Stimulated activated CD4-positive, alpha-beta T cell treated with anti-CD3 and anti-CD28 coated beads, Interleukin-4, amount 100 ng/mL, for 1 hour (primary cell): ENCODE data around the gene OTULINL.
A peak's percentile ranks its signal among the peaks of the same experiment; 100 is the strongest.

Experiments used
- DNase-seq: peaks from one replicate; pipeline ENCODE4 v3.0.0-alpha.2; 2020

Gene OTULINL

DNA sequence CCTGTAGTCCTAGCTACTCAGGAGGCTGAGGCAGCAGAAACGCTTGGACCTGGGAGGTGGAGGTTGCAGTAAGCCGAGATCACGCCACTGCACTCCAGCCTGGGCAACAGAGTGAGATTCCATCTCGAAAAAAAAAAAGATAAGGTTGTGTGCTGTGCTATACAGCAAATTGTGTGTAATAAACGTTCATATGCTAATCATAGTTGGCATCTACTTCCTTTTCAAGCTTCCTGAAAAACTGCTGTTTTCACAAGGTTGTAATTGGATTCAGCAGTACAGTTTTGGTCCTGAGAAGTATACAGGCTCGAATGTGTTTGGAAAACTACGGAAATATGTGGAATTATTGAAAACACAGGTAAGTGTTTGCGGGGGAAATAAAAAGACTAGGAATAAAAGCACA lies 25.5 kb downstream of the OTULINL start:
- no peak for DNase-seq

DNA sequence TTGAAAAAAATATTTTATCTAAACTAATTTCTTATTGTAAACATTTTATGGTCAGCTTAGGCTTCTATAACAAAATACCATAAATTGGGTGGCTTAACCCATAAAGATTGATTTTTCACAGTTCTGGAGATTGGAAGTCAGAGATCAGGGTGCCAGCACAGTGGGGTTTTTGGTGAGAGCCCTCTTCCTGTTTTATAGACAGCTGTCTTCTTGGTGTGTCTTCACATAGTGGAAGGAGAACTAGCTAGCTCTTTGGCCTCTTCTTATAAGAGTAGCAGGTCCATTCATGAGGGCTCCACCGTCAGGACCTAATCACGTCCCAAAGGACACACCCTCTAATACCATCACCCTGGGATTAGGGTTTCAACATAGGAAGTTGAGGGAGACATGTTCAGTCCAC lies 26.6 kb downstream of the OTULINL start:
- DNase-seq: no peak

DNA sequence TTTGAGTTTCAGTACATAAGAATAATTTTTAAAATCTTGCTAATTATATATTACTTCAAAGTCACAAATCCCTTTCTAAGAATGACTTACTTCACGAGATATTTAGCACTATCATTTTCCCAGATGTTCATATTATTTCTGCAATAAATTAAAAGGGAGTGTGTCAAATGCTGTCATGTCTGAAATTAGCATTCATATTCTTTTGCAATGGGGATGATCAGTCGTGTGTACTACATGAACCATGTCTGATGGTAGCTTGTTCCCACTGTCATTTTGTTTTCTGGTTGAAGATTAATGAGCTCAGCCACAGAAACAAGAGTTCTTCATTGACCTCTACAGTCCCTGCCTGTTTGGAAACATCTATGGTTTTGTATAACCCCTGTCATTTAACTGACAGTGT lies 30.1 kb downstream of the OTULINL start:
- no peak for DNase-seq

DNA sequence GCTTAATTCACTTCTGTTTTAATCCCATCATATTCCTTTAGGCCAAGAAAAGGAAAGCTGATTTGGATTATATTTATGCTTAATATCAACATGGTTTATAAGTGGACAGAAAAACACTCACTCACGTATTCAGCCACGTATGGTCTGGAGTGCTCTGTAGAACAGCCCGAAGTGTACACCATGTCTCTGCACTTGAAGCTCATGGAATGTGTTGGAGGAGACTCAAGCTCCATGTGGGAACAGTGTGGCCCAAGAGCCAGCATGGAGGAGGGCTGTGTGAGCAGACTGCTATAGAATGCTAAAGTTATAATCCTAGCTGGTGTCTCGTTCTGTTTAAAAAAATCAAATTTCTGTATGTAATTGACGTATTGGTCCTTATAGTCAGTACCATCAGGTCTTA lies 32.9 kb downstream of the OTULINL start:
- DNase-seq: no peak

DNA sequence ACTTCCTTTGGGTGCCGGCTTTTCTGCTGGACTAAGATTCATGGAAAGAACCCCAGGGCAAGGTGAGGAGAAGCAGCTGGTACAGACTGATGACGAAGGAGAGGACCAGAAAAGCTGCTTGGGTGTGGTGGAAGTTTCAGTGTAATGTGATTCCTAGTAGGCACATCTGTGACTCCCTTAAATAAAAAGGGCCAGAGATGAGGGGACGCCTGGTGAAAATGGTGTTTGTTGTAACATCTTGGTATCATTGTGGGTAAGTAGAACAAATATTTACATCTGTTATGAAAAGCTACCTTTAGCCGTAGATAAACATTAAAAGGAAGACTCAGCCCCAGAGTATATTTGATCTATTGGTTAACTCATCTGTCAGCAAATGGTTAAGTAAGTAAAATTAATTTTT lies 33.8 kb downstream of the OTULINL start:
- DNase-seq: no peak

DNA sequence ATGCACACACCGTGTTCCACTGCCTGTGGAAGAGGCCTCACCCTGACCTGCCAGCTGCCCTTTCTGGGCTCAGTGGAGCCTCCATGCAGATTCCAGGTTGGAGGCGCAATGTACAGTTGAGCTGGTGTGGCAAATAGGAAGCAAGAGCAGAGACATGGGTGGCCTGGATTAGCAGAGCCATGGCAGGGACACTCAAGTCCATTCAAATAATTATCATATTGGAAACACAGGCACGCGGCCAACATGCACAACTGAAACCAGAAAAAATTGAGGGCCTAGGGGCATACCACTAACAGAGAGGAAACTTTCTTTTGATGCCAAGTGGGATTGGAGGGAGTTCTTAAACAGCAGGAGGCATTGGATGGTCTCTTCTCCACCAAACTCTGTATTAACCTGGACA lies 35.8 kb downstream of the OTULINL start:
- DNase-seq: no peak

DNA sequence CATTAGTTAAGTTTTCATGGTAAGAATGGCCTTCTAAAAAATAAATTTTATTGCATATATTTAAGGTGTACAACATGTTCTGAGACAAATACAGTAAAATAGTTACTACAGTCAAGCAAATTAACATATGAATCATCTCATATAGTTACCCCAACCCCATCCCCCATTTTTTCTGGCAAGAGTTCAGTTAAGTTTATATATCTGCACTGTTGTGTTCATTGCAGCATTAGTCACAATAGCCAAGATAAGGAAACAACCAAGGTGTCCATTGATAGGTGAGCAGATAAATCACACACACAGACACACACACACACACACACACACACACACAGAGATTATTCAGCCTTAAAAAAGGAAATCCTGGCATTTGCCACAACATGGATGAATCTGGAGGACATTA lies 45.7 kb downstream of the OTULINL start:
- DNase-seq: no peak

DNA sequence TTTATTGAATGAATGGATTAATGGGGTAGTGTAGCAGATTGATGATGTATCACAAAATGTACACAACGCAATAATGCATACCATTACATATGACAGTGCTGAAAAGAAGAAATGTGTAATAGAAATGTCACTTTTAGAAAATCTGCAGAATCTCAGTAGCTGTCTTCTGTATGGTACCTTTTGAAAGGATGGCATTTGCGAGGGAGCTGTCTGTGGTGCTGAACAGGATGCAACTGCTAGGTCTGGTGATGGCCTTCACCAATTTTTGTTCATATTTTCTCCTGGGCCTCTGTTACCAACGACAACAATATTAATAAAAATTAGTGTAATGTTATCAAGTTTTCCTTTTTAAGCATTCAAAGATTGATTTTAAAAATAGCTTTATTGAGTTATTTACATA lies 46.8 kb downstream of the OTULINL start:
- peak; percentile 57 for DNase-seq

DNA sequence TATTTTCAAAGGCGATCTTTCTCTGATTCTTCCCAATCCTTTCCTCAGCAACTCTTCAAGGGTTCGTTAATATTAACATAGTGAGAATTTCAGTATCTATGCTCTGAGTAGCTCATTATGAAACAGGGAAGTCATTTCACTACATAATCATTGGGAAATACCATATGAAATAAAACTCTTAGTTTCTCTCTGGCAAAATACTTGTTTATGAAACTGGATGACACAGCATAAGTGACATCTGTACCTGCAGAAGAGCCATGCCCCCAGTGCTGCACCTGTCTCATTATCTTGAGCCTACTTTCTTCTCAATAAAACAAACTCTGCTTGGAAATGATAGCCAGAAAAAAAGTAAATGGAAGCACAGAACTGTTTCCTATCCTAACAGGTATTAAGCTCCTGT lies 49.1 kb downstream of the OTULINL start:
- no peak for DNase-seq

DNA sequence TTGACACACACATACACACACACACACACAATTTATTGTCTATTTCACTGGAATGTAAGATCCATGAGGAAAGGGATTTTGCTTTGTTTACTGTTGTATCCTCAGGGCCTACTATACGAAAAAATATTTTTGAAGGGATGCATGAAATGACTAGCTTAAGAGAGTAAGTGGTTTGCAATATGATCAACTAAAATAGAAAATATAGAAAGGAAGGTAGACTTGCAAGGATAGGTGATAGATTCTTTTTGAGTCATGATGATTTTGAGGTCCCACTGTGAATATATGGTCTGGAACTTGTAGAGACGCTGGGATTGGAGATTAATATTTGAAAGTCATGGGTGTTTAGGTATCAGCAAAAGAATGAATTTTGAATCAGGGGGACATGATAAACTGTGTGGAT lies 54.1 kb downstream of the OTULINL start:
- no peak for DNase-seq

DNA sequence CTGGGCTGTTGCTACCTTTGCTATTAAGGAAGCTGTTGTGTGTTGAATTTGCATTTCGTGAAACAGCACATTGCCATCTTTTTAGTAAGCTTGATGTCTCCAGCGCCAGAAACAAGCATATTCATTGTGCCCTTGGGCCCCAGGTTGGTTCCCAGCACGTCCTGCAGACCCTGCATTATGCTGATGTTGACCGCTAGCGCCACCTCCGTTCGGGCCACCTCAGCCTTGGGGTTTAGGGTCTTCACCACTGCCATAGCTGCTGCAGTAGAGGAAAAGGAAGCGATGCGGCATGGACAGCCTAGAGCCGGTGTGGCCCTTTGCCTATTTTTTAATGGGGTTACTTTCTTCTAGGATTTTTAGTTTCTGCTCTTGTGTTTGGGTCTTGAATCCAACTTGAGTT lies 59.2 kb downstream of the OTULINL start:
- no peak for DNase-seq

DNA sequence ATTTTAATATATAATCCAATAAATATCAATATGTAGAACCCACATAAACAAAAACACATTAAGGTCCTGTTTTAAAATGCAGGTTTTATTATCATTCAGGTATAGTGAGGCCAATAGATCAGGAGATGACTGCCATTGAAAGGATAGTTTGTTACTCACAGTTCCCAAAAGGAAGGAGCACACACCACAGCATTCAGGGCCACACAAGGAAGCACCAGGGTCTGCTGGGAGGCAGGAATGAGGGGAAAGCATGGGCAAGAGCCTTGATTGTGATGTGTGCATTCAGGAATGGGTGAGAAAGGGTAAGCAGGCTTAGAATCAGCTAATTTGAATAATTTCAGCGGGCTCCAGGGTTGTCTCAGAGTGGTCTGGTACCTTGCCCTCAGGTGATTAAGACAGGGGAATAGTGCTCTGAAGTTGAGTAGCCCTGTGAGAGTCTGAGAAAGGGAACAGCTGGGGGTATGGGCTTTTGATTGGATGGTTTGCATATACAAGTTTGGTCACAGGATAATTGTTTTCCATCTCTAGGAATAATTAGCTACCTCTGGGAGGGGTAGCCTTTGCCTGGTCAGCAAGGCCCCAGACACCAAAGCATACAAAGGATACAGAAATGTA lies 63.1 kb downstream of the OTULINL start:
- no peak for DNase-seq

DNA sequence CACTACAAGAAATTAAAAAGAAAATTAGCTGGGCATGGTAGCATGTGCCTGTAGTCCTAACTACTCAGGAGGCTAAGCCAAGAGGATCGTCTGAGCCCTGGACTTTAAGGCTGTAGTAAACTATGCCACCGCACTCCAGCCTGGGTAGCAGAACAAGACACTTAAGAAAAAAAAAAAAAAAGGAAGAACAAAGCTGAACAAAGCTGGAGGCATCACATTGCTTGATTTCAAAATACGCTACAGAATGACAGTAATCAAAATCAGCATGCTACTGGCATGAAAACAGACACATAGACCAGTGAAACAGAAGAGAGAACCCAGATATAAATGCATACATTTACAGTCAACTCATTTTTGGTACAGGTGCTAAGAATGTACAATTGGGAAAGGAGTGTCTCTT lies 68.5 kb downstream of the OTULINL start:
- no peak for DNase-seq

DNA sequence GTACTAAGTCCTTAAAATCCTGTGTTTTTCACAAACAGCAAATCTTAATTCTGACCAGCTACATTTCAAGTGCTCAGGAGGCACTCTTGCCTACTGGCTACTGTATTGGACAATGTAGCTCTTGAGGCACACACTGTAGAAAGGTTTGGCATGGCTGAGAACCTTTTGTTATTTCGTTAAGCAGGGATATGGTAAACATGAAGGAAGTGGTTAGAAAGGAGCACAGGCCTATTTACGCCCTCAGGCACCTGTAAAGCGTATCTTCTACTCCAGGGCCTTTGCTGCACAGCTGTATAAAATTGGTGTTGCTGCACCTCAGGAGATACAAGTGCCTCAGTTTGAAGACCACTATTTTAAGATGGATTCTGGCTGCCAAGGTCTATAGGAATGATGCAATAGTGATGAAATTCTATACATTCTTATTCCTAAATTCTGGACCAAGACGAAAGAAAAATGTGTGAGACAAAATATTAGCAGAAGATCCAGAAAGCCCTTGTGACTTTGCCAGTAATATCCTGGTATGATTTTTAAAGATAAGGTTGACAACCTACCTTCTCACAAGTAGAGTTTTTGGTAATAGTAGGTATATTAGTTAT lies 73.7 kb downstream of the OTULINL start:
- no peak for DNase-seq

DNA sequence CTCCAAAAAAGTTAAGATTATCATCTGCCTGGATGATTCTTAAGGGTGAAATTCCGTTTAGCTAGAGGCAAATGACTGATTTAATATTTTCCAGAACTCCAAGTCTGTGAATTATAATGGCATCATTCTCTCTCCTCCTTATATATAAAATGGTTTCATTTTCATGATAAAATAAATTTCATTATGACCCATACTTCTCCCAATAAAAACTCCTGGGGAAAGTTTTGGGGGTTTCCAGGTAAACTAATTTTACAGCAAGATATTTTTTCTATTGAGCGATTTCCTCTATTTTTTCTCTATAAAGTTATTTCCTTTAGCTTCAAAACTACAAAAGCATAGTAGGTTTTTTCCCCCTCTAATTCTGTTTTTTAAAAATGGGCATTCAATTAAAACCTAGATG lies 75.3 kb downstream of the OTULINL start:
- no peak for DNase-seq

DNA sequence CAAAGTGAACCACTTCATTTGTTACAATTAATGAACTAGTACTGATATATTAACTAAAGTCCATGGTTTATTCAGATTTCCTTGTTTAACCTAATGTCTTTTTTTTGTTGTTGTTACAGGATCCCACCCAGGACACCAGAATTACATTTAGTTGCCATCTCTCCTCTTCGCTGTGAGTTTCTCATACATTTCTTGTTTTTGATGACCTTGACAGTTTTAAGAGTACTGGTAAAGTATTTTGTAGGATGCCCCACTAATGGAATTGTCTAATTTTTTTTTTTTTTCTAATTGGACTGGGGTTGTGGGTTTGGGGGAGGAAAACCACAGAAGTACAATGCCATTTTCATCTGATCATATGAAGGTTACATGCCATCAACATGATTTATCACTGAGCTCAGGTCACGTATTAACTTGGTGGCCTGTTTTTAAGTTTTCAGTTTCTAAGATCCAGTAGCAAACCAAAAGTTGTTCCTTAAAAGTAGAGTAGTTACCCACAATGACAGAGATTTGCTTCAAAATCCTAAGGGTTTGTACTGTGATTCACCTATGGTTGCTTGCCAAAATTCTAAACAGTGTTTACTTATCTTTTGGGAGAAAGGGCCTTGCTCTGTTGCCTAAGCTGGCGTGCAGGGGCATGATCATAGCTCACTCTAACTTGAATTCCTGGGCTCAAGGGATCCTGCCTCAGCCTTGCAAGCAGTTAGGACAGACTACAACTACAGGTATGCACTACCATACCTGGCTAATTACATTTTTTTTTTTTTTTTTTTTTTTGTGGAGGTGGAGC lies 78.4 kb downstream of the OTULINL start:
- DNase-seq: no peak

DNA sequence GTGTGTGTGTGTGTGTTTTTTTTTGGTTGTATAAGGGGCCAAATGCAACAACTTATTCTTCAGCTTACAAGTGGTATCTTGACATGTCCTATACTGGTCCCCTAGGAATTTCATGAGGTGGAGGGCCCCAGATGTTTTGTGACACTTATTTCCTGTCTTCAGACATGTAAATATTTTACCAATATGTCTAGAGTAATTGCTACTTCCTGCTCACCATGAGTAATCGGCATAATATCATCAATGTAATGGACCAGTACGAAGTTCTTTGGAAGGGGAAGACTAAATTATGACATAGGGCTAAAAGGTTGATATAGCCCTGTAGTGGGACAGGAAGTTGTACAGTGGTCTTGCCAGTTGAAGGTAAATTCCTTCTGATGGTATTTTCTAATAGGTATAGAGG lies 79.2 kb downstream of the OTULINL start:
- DNase-seq: no peak
